Panc1 (cell line): ENCODE results near the gene TPPP. TPM values are rescaled to one million over a fixed set of nuclear protein-coding genes. Genes with fewer than 3 reads are reported as not detected.
"Not testable (repeated sequence)": the region's sequence is repeated elsewhere in the genome, so short reads cannot be mapped to it uniquely, and the experiment has no call there.

Source experiments
- ATAC-seq: fragments of 200-7000 bp; cut with Tn5 transposase; 2 replicates; pipeline ENCODE4 v1.9.1; 2020; ENCODE audit warnings: mild to moderate bottlenecking, moderate library complexity
- BruUV-seq: library from RNA; stranded (reverse); fragments of 400-500 nt; replicated peaks from 2 replicates; lab custom pipeline; 2021; lab: Mats Ljungman, UMichigan
- CTCF ChIA-PET: fragments of 300-600 bp; sonication (Branson Sonifier 250); formaldehyde crosslinking; loops from one replicate; lab custom pipeline; 2022; ENCODE audit warnings: antibody characterized with exemption; lab: Charles Lee
- POLR2A ChIA-PET: fragments of 300-600 bp; sonication (Branson Sonifier 250); formaldehyde crosslinking; loops from one replicate; lab custom pipeline; 2022; ENCODE audit warnings: antibody characterized with exemption; lab: Charles Lee
- DNase-seq: peaks from one replicate; pipeline ENCODE4 v3.0.0-alpha.2; 2010; ENCODE audit warnings: low read depth, low spot score
- H3K27ac ChIP-seq: 2 replicates; pipeline ENCODE4 v1.5.1; 2011; ENCODE audit warnings: mild to moderate bottlenecking, low read length, inconsistent platforms
- H3K27me3 ChIP-seq: fragments of 200-500 bp; sonication (Bioruptor generic); 2 replicates; pipeline ENCODE4 v1.6.0; 2014; ENCODE audit warnings: low read length, inconsistent platforms; ENCODE audit not compliant: control insufficient read depth, insufficient read depth
- H3K36me3 ChIP-seq: fragments of 200-500 bp; sonication (Bioruptor generic); 2 replicates; pipeline ENCODE4 v1.5.1; 2014; ENCODE audit warnings: inconsistent platforms, mild to moderate bottlenecking, low read length, moderate library complexity; ENCODE audit not compliant: control insufficient read depth, insufficient read depth
- H3K4me1 ChIP-seq: 2 replicates; pipeline ENCODE4 v1.5.1; 2011; ENCODE audit warnings: inconsistent platforms, mild to moderate bottlenecking, low read length, moderate library complexity; ENCODE audit not compliant: control insufficient read depth, insufficient read depth
- H3K4me3 ChIP-seq, 2 experiments: 2 replicates each; pipeline ENCODE4 v1.5.1; 2011 to 2012; ENCODE audit warnings: low read depth in 2 of 2, low read length in 2 of 2, mild to moderate bottlenecking in 2 of 2, inconsistent platforms in 1 of 2, moderate library complexity in 1 of 2
- H3K9me3 ChIP-seq: fragments of 200-500 bp; sonication (Bioruptor generic); 2 replicates; pipeline ENCODE4 v1.5.1; 2014; ENCODE audit warnings: low read depth, mild to moderate bottlenecking, inconsistent platforms, low read length, moderate library complexity; ENCODE audit not compliant: control insufficient read depth, insufficient read depth
- CTCF ChIP-seq: fragments of 450-650 bp; IDR thresholded peaks from 2 replicates; pipeline ENCODE4 v1.5.1; 2017; ENCODE audit warnings: mild to moderate bottlenecking
- POLR2AphosphoS5 ChIP-seq: IDR thresholded peaks from 2 replicates; pipeline ENCODE4 v1.6.1; 2012; ENCODE audit warnings: mild to moderate bottlenecking, low read depth, low read length, moderate library complexity
- REST ChIP-seq, 2 experiments: IDR thresholded peaks; 2 replicates each; pipeline ENCODE4 v1.6.1; 2011 to 2012; ENCODE audit warnings: low read depth in 2 of 2, control low read depth in 1 of 2, low read length in 1 of 2, mild to moderate bottlenecking in 1 of 2, moderate library complexity in 1 of 2; ENCODE audit not compliant: insufficient read depth in 1 of 2
- SIN3A ChIP-seq: IDR thresholded peaks from 2 replicates; pipeline ENCODE4 v1.6.1; 2012; ENCODE audit warnings: low read depth, mild to moderate bottlenecking, low read length, moderate library complexity, borderline replicate concordance; ENCODE audit not compliant: insufficient read depth
- TCF7L2 ChIP-seq: IDR thresholded peaks from 2 replicates; pipeline ENCODE4 v1.6.1; 2011; ENCODE audit warnings: mild to moderate bottlenecking, low read depth, low read length, inconsistent platforms
- in situ Hi-C: cut with HindIII; loops from 2 replicates; pipeline ENCODE4 v1.10.0; 2016; ENCODE audit warnings: low sequenced_read_pairs, low pct_unique_long_range_greater_than_20kb
- intact Hi-C: fragments of 100-400 bp; cut with micrococcal nuclease; formaldehyde crosslinking; loops from one replicate; pipeline ENCODE4 v1.10.0; 2022; ENCODE audit not compliant: unreplicated experiment
- total RNA-seq: library from RNA; stranded (reverse); gene quantifications from one replicate; pipeline ENCODE4 v1.2.1, GENCODE V29; 2021; ENCODE audit not compliant: unreplicated experiment

TPPP gene
- total RNA-seq, 1 experiment from 2014 or later: 0.98 TPM

- H3K36me3 ChIP-seq: peaks cover 6% of the 10 kb centered on the region
- no peak overlapping the region for H3K27ac ChIP-seq
- BruUV-seq: no TSS peak
- no peaks in the 10 kb centered on the region for H3K27me3 ChIP-seq
- intact Hi-C loops: no loop called here
- no peak overlapping the region for H3K4me3 ChIP-seq
- ATAC-seq: peak; percentile 71
- ChIA-PET CTCF (no interaction called here), POLR2A (no interaction called here)
- DNase-seq: no peak
- H3K4me1 ChIP-seq: no peaks in the 10 kb centered on the region
- in situ Hi-C loops: no loop called here
- TF ChIP-seq SIN3A (no peak), REST (IDR thresholded peaks at IDR 0.05; ENCODE audit: insufficient read depth in 1 of 2, low read depth in 2 of 2, low read length in 1 of 2) (no peak), POLR2AphosphoS5 (no peak), TCF7L2 (no peak), CTCF (no peak)
- H3K9me3 ChIP-seq: no peaks in the 10 kb centered on the region
Observed at GRCh38 chr5:633501-633955, 59.6 kb downstream of the TPPP start.

- POLR2A ChIA-PET: not testable (repeated sequence)
Observed at GRCh38 chr5:628351-629205, 64.6 kb downstream of the TPPP start.

GRCh38 chr5:627840-628239 is 65.3 kb downstream of the TPPP start:
- H3K4me3 ChIP-seq: no peak overlapping the region
- no peak for TF ChIP-seq TCF7L2
- TF ChIP-seq REST (IDR thresholded peaks at IDR 0.05; ENCODE audit: insufficient read depth in 1 of 2, low read depth in 2 of 2, low read length in 1 of 2): no peak
- DNase-seq (no peak), ATAC-seq (no peak)
- intact Hi-C loops (no loop called here), in situ Hi-C loops (no loop called here)
- H3K27ac ChIP-seq: no peak overlapping the region
- BruUV-seq: TSS peak; percentile 62
- no peaks in the 10 kb centered on the region for H3K9me3 ChIP-seq
- no peaks in the 10 kb centered on the region for H3K4me1 ChIP-seq
- ChIA-PET POLR2A (no interaction called here), CTCF (no interaction called here)
- H3K27me3 ChIP-seq: no peaks in the 10 kb centered on the region
- peaks cover 4% of the 10 kb centered on the region for H3K36me3 ChIP-seq

More at GRCh38 chr5:628351-629205, 64.6 kb downstream of the TPPP start:
- H3K36me3 ChIP-seq, BruUV-seq, H3K4me1 ChIP-seq, in situ Hi-C loops, H3K27ac ChIP-seq, ATAC-seq, H3K9me3 ChIP-seq, intact Hi-C loops, H3K4me3 ChIP-seq, CTCF ChIA-PET, DNase-seq, H3K27me3 ChIP-seq: not testable (repeated sequence)
